Endothelial cell of umbilical vein (primary cell): ENCODE data around the gene L3MBTL3. TPM values are rescaled to one million over a fixed set of nuclear protein-coding genes. Genes with fewer than 3 reads are reported as not detected.

Experiments used
- BruUV-seq: library from RNA; stranded (reverse); fragments of 400-500 nt; replicated peaks from 2 replicates; lab custom pipeline; 2021; lab: Mats Ljungman, UMichigan
- CTCF ChIA-PET: fragments of 300-600, 350-600 bp; sonication (Branson Sonifier 250); formaldehyde crosslinking; loops from one replicate; lab custom pipeline; 2021; ENCODE audit warnings: antibody characterized with exemption, inconsistent platforms; lab: Charles Lee
- POLR2A ChIA-PET: fragments of 300-600, 350-600 bp; sonication (Branson Sonifier 250); formaldehyde crosslinking; loops from one replicate; lab custom pipeline; 2021; ENCODE audit warnings: antibody characterized with exemption, inconsistent platforms; lab: Charles Lee
- DNase-seq: peaks from one replicate; pipeline ENCODE4 v3.0.0-alpha.2; 2011; ENCODE audit warnings: low read depth, low spot score
- FAIRE-seq: peaks from 2 replicates; lab custom pipeline; 2011; peaks lifted over from hg19 to GRCh38; lab: Jason Lieb, UNC
- H2AFZ ChIP-seq: 2 replicates; pipeline ENCODE4 v1.6.0; 2012; ENCODE audit warnings: low read depth, low read length, control low read depth, inconsistent platforms
- H3K27ac ChIP-seq: 2 replicates; pipeline ENCODE4 v1.5.1; 2011; ENCODE audit warnings: low read depth, mild to moderate bottlenecking, control low read depth, low read length, moderate library complexity; ENCODE audit not compliant: insufficient read depth
- H3K27me3 ChIP-seq, 2 experiments: 2 replicates each; pipeline versions ENCODE4 v1.6.0 to v1.6.1; 2011; ENCODE audit warnings: low read length in 2 of 2, mixed read lengths in 1 of 2; ENCODE audit not compliant: control insufficient read depth in 2 of 2, insufficient read depth in 2 of 2
- H3K36me3 ChIP-seq, 2 experiments: 2 replicates in 1 of 2; 3 replicates in 1 of 2; pipeline ENCODE4 v1.5.1; 2011; ENCODE audit warnings: low read length in 2 of 2, mild to moderate bottlenecking in 1 of 2, moderate library complexity in 1 of 2; ENCODE audit not compliant: control insufficient read depth in 2 of 2, insufficient read depth in 2 of 2; ENCODE audit errors: extremely low read depth in 1 of 2
- H3K4me1 ChIP-seq: 3 replicates; pipeline ENCODE4 v1.5.1; 2011; ENCODE audit warnings: mild to moderate bottlenecking, low read length; ENCODE audit not compliant: control insufficient read depth, insufficient read depth; ENCODE audit errors: extremely low read depth
- H3K4me2 ChIP-seq: 2 replicates; pipeline ENCODE4 v1.6.1; 2011; ENCODE audit warnings: low read length, control low read depth, mixed read lengths; ENCODE audit not compliant: insufficient read depth
- H3K4me3 ChIP-seq, 3 experiments: fragments of 200-600 bp in 1 of 3; sonication (generic), shearing (Covaris generic) in 1 of 3; replicated peaks in 1 of 3; 2 replicates each; pipeline ENCODE4 v1.5.1; 2011 to 2016; ENCODE audit warnings: control low read depth in 3 of 3, low read length in 3 of 3, mild to moderate bottlenecking in 2 of 3, inconsistent platforms in 1 of 3, low read depth in 1 of 3, moderate library complexity in 1 of 3; ENCODE audit not compliant: insufficient read depth in 1 of 3
- H3K79me2 ChIP-seq: 2 replicates; pipeline ENCODE4 v1.6.0; 2012; ENCODE audit warnings: low read length, inconsistent platforms; ENCODE audit not compliant: control insufficient read depth, insufficient read depth
- H3K9ac ChIP-seq: replicated peaks from 2 replicates; pipeline ENCODE3; 2011; ENCODE audit warnings: low read length, control low read depth; ENCODE audit not compliant: insufficient read depth; ENCODE audit errors: extremely low read depth
- H3K9me1 ChIP-seq: replicated peaks from 3 replicates; pipeline ENCODE4 v1.6.0; 2011; ENCODE audit warnings: mild to moderate bottlenecking, low read length; ENCODE audit not compliant: control insufficient read depth, insufficient read depth; ENCODE audit errors: extremely low read depth
- H3K9me3 ChIP-seq: replicated peaks from 2 replicates; pipeline ENCODE4 v1.5.1; 2012; ENCODE audit warnings: low read length, inconsistent platforms; ENCODE audit not compliant: control insufficient read depth, insufficient read depth
- H4K20me1 ChIP-seq: replicated peaks from 2 replicates; pipeline ENCODE3; 2011; ENCODE audit warnings: mild to moderate bottlenecking, low read length; ENCODE audit not compliant: control insufficient read depth, insufficient read depth; ENCODE audit errors: extremely low read depth
- EZH2 ChIP-seq: IDR thresholded peaks from 2 replicates; pipeline ENCODE4 v1.6.1; 2012; ENCODE audit warnings: borderline replicate concordance, low read depth, mild to moderate bottlenecking, moderate library complexity, low read length, inconsistent platforms; ENCODE audit not compliant: severe bottlenecking
- FOS ChIP-seq: IDR thresholded peaks from 2 replicates; pipeline ENCODE4 v1.6.1; 2011; ENCODE audit warnings: mild to moderate bottlenecking, low read length, moderate library complexity, borderline replicate concordance; ENCODE audit not compliant: insufficient read depth
- GATA2 ChIP-seq: IDR thresholded peaks from 2 replicates; pipeline ENCODE4 v1.7.0; 2011; ENCODE audit warnings: low read depth, mild to moderate bottlenecking, moderate library complexity, mixed read lengths, low read length; ENCODE audit not compliant: insufficient read length, insufficient read depth
- JUN ChIP-seq: IDR thresholded peaks from 2 replicates; pipeline ENCODE4 v1.6.1; 2011; ENCODE audit warnings: borderline replicate concordance, low read depth; ENCODE audit not compliant: insufficient read length, insufficient read depth
- MYC ChIP-seq: IDR thresholded peaks from one replicate; pipeline ENCODE4 v1.6.1; 2011; ENCODE audit warnings: mild to moderate bottlenecking, low read depth, low read length
- POLR2A ChIP-seq: IDR thresholded peaks from 2 replicates; pipeline ENCODE4 v1.6.1; 2012; ENCODE audit warnings: low read depth, mild to moderate bottlenecking, control low read depth, low read length
- POLR2AphosphoS5 ChIP-seq: IDR thresholded peaks from 2 replicates; pipeline ENCODE4 v1.6.1; 2012; ENCODE audit warnings: low read depth, mild to moderate bottlenecking, control low read depth, low read length, moderate library complexity; ENCODE audit not compliant: insufficient read depth
- dilution Hi-C: fragments of 300-500 bp; cut with MboI; formaldehyde crosslinking; loops from one replicate; pipeline ENCODE4 v1.15.0; 2019; ENCODE audit warnings: low sequenced_read_pairs; ENCODE audit not compliant: extremely low pct_ligation_motif_present
- intact Hi-C: fragments of 100-400 bp; cut with micrococcal nuclease; formaldehyde crosslinking; loops from one replicate; pipeline ENCODE4 v1.10.0; 2022
- polyA plus RNA-seq, 4 experiments: library from polyadenylated mRNA; depleted of rRNA in 3 of 4; stranded (reverse) in 3 of 4; unstranded in 1 of 4; fragments of >200 nt; gene quantifications; 2 replicates each; pipeline versions ENCODE4 v1.2.1 to v1.2.3, GENCODE V29; 2011 to 2012; ENCODE audit warnings: missing spikeins in 1 of 4
- total RNA-seq: library from RNA; stranded (reverse); gene quantifications from 2 replicates; pipeline ENCODE4 v1.2.3, GENCODE V29; 2021
- TF ChIP-seq, protein P1 (sequence below), 2 donors: IDR thresholded peaks; 1 replicate in 1 of 2; 2 replicates in 1 of 2; pipeline ENCODE4 v1.5.1; 2011; ENCODE audit warnings: low read length in 2 of 2, mild to moderate bottlenecking in 2 of 2, moderate library complexity in 2 of 2, control low read depth in 1 of 2, inconsistent platforms in 1 of 2, low read depth in 1 of 2; ENCODE audit not compliant: insufficient read depth in 1 of 2; ENCODE audit errors: extremely low read depth in 1 of 2
- TF ChIP-seq, protein P2 (sequence below): IDR thresholded peaks from 2 replicates; pipeline ENCODE4 v1.6.1; 2011; ENCODE audit not compliant: insufficient read depth, insufficient read length

The L3MBTL3 gene
- total and polyA plus RNA-seq, 2 donors (not counting 3 experiments of a cell fraction or from before 2014, with no cell fraction given): 26.5 to 86.1 TPM

DNA sequence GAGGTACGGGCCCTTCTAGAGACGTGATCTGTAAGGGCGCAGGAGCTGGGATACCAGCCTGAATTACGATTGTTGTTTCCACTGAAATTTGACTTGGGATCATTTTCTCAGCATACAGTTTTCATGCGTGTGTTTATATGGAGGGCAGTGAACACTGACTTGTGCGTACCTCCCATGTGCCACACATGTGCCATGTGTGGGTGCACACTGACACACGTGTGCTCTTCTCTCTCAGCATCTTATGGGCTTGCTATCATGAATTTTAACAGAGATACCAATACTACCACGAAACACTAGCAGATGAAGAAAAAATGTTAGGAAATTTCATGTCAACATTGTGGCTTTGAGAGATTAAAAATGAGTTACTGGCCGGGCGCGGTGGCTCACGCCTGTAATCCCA, 39.1 kb downstream of the L3MBTL3 start:
- BruUV-seq: no TSS peak
- peaks cover 2% of the 10 kb centered on the region for H3K79me2 ChIP-seq
- H3K4me1 ChIP-seq: no peaks in the 10 kb centered on the region
- intact Hi-C loops (no loop called here), dilution Hi-C loops (no loop called here)
- H3K27ac ChIP-seq: no peak overlapping the region
- H3K9me3 ChIP-seq: no peaks in the 10 kb centered on the region
- no peak for TF ChIP-seq FOS
- no peak for TF ChIP-seq GATA2
- TF ChIP-seq MYC: no peak
- no peak for TF ChIP-seq POLR2AphosphoS5
- no peak for TF ChIP-seq POLR2A
- TF ChIP-seq EZH2: no peak
- no peak for TF ChIP-seq JUN
- TF ChIP-seq, protein P1, sequence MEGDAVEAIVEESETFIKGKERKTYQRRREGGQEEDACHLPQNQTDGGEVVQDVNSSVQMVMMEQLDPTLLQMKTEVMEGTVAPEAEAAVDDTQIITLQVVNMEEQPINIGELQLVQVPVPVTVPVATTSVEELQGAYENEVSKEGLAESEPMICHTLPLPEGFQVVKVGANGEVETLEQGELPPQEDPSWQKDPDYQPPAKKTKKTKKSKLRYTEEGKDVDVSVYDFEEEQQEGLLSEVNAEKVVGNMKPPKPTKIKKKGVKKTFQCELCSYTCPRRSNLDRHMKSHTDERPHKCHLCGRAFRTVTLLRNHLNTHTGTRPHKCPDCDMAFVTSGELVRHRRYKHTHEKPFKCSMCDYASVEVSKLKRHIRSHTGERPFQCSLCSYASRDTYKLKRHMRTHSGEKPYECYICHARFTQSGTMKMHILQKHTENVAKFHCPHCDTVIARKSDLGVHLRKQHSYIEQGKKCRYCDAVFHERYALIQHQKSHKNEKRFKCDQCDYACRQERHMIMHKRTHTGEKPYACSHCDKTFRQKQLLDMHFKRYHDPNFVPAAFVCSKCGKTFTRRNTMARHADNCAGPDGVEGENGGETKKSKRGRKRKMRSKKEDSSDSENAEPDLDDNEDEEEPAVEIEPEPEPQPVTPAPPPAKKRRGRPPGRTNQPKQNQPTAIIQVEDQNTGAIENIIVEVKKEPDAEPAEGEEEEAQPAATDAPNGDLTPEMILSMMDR (IDR thresholded peaks at IDR 0.05; ENCODE audit: extremely low read depth in 1 of 2, insufficient read depth in 1 of 2, low read depth in 1 of 2, low read length in 2 of 2): no peak
- TF ChIP-seq, protein P2, sequence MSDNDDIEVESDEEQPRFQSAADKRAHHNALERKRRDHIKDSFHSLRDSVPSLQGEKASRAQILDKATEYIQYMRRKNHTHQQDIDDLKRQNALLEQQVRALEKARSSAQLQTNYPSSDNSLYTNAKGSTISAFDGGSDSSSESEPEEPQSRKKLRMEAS: no peak
- POLR2A ChIA-PET: no interaction called here
- no peaks in the 10 kb centered on the region for H3K9me1 ChIP-seq
- no peak overlapping the region for H2AFZ ChIP-seq
- FAIRE-seq (no peak), DNase-seq (no peak)
- peaks cover 28 to 42% of the 10 kb centered on the region in 2 experiments for H3K36me3 ChIP-seq
- H3K4me2 ChIP-seq: no peak overlapping the region
- H4K20me1 ChIP-seq: no peaks in the 10 kb centered on the region
- no peak overlapping the region for H3K9ac ChIP-seq
- CTCF ChIA-PET: interaction anchor here (1.2 kb wide), 1 partner anchor 225 kb away, joined by 3 read pairs; no protein-coding TSS in a partner anchor
- H3K27me3 ChIP-seq: no peaks in the 10 kb centered on the region
- H3K4me3 ChIP-seq: no peak overlapping the region
